ENCODE data around the gene DLG5.

DNA sequence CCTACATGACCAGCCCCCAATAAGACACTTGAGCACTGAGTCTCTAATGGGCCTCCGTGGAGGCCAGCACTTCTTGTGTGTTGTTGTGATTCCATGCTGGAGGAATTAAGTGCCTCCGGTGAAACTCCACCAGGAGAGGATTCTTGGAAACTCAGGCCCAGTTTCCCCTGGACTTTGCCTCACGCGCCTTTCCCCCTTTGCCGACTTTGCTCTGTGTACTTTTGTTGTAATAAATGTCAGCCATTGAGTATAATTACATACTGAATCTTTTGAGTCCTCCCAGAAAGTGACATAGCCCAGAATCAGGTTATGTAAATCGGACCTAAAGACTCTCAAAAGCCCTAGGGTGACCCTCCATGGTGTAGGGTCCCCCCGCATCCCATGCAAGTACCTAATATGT lies 82.4 kb downstream of the DLG5 start:
- TF ChIP-seq, protein P1, sequence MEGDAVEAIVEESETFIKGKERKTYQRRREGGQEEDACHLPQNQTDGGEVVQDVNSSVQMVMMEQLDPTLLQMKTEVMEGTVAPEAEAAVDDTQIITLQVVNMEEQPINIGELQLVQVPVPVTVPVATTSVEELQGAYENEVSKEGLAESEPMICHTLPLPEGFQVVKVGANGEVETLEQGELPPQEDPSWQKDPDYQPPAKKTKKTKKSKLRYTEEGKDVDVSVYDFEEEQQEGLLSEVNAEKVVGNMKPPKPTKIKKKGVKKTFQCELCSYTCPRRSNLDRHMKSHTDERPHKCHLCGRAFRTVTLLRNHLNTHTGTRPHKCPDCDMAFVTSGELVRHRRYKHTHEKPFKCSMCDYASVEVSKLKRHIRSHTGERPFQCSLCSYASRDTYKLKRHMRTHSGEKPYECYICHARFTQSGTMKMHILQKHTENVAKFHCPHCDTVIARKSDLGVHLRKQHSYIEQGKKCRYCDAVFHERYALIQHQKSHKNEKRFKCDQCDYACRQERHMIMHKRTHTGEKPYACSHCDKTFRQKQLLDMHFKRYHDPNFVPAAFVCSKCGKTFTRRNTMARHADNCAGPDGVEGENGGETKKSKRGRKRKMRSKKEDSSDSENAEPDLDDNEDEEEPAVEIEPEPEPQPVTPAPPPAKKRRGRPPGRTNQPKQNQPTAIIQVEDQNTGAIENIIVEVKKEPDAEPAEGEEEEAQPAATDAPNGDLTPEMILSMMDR (conservative IDR thresholded peaks at IDR 0.05; ENCODE audit: low read length), result no peak
- no peak for TF ChIP-seq EZH2phosphoT487 (IDR thresholded peaks at IDR 0.05; ENCODE audit: borderline replicate concordance)

Measured in Loucy (cell line).